Glutamatergic neuron (in vitro differentiated cells): ENCODE measurements around the gene USP46. TPM values are rescaled to one million over a fixed set of nuclear protein-coding genes. Genes with fewer than 3 reads are reported as not detected.

Source experiments
- DNase-seq: peaks from one replicate; pipeline ENCODE4 v3.0.0; 2022
- H3K27ac Mint-ChIP-seq: one replicate; pipeline ENCODE4 v1.8.0; 2020; ENCODE audit warnings: mild to moderate bottlenecking, mixed read lengths, inconsistent platforms; ENCODE audit not compliant: unreplicated experiment
- H3K27me3 Mint-ChIP-seq: one replicate; pipeline ENCODE4 v1.8.0; 2020; ENCODE audit warnings: mild to moderate bottlenecking, moderate library complexity, mixed read lengths, inconsistent platforms; ENCODE audit not compliant: unreplicated experiment
- H3K36me3 Mint-ChIP-seq: one replicate; pipeline ENCODE4 v1.8.0; 2020; ENCODE audit warnings: mild to moderate bottlenecking, mixed read lengths, inconsistent platforms; ENCODE audit not compliant: unreplicated experiment
- H3K4me1 Mint-ChIP-seq: one replicate; pipeline ENCODE4 v1.8.0; 2020; ENCODE audit warnings: mild to moderate bottlenecking, low read depth, mixed read lengths, inconsistent platforms; ENCODE audit not compliant: unreplicated experiment
- H3K4me3 Mint-ChIP-seq: one replicate; pipeline ENCODE4 v1.8.0; 2020; ENCODE audit warnings: mild to moderate bottlenecking, mixed read lengths, inconsistent platforms; ENCODE audit not compliant: unreplicated experiment
- H3K9me3 Mint-ChIP-seq: one replicate; pipeline ENCODE4 v1.8.0; 2020; ENCODE audit warnings: mild to moderate bottlenecking, moderate library complexity, mixed read lengths, inconsistent platforms; ENCODE audit not compliant: unreplicated experiment
- total RNA-seq: library from RNA; stranded (reverse); fragmentation: NEBNext Ultra II Directional; extraction: Animal tissue kit (Norgen Biotek cat#: 25700); gene quantifications from one replicate; pipeline ENCODE4 v1.2.1, GENCODE V29; 2021; ENCODE audit not compliant: unreplicated experiment
- TF ChIP-seq, protein P1 (sequence below): fragments of 200-600 bp; sonication (generic); IDR thresholded peaks from one replicate; pipeline ENCODE4 v1.5.0; 2021; ENCODE audit not compliant: partially characterized antibody, unreplicated experiment

Gene USP46
- total RNA-seq, 1 donor from 2014 or later = 72.4 TPM

DNA sequence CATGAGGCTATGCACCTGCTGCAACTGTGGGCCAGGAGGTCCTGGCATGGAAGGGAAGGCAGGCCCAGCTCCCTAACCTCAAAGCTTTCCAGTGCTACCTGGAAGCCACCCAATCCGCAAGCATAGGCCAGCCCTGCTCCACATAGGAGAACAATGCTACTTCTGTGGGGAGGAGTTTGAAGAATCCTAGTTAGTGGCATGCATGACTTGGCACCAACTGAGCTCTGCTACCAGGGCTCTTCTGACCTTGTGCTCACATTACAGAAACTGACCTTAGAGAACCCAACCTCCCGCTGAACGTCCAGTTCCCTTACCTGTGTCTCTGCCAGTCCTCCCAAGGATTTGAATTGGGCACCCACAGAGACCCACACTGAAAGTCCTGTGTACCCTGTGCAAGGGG is 58.8 kb downstream of the USP46 start:
- TF ChIP-seq, protein P1, sequence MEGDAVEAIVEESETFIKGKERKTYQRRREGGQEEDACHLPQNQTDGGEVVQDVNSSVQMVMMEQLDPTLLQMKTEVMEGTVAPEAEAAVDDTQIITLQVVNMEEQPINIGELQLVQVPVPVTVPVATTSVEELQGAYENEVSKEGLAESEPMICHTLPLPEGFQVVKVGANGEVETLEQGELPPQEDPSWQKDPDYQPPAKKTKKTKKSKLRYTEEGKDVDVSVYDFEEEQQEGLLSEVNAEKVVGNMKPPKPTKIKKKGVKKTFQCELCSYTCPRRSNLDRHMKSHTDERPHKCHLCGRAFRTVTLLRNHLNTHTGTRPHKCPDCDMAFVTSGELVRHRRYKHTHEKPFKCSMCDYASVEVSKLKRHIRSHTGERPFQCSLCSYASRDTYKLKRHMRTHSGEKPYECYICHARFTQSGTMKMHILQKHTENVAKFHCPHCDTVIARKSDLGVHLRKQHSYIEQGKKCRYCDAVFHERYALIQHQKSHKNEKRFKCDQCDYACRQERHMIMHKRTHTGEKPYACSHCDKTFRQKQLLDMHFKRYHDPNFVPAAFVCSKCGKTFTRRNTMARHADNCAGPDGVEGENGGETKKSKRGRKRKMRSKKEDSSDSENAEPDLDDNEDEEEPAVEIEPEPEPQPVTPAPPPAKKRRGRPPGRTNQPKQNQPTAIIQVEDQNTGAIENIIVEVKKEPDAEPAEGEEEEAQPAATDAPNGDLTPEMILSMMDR = no peak
- Mint-ChIP-seq H3K9me3 (peaks cover 2% of the 10 kb centered on the region), H3K27me3 (peaks cover 2% of the 10 kb centered on the region), H3K27ac (no peak overlapping the region), H3K36me3 (no peaks in the 10 kb centered on the region), H3K4me3 (no peak overlapping the region), H3K4me1 (no peaks in the 10 kb centered on the region)
- no peak for DNase-seq

GRCh38 chr4:52595001-52595400 is 64.1 kb downstream of the USP46 start:
- TF ChIP-seq, protein P1 = no peak
- H3K9me3 Mint-ChIP-seq = no peaks in the 10 kb centered on the region
- H3K4me3 Mint-ChIP-seq = no peak overlapping the region
- peaks cover 3% of the 10 kb centered on the region for H3K36me3 Mint-ChIP-seq
- DNase-seq = no peak
- H3K4me1 Mint-ChIP-seq = no peaks in the 10 kb centered on the region
- H3K27me3 Mint-ChIP-seq = peaks cover 2% of the 10 kb centered on the region
- H3K27ac Mint-ChIP-seq = no peak overlapping the region

GRCh38 chr4:52592287-52592686 is 66.8 kb downstream of the USP46 start:
- Mint-ChIP-seq H3K36me3 (peaks cover 3% of the 10 kb centered on the region), H3K9me3 (no peaks in the 10 kb centered on the region), H3K27me3 (peaks cover 2% of the 10 kb centered on the region), H3K27ac (no peak overlapping the region), H3K4me3 (no peak overlapping the region), H3K4me1 (no peaks in the 10 kb centered on the region)
- no peak for DNase-seq
- TF ChIP-seq, protein P1 = no peak

- no peaks in the 10 kb centered on the region for H3K27me3 Mint-ChIP-seq
- no peak overlapping the region for H3K4me3 Mint-ChIP-seq
- no peak for DNase-seq
- no peak overlapping the region for H3K27ac Mint-ChIP-seq
- peaks cover 3% of the 10 kb centered on the region for H3K36me3 Mint-ChIP-seq
- H3K9me3 Mint-ChIP-seq = no peaks in the 10 kb centered on the region
- no peaks in the 10 kb centered on the region for H3K4me1 Mint-ChIP-seq
- TF ChIP-seq, protein P1 = no peak
These were observed 70.1 kb downstream of the USP46 start for GRCh38 chr4:52588771-52589591.

GRCh38 chr4:52588097-52588496 is 71.0 kb downstream of the USP46 start:
- Mint-ChIP-seq H3K4me1 (no peaks in the 10 kb centered on the region), H3K27me3 (no peaks in the 10 kb centered on the region), H3K36me3 (peaks cover 3% of the 10 kb centered on the region), H3K9me3 (no peaks in the 10 kb centered on the region), H3K4me3 (no peak overlapping the region), H3K27ac (no peak overlapping the region)
- peak; percentile 58 for DNase-seq
- TF ChIP-seq, protein P1 = peak; percentile 39
